SU-DHL-6 (cell line): ENCODE data around the gene SIGLEC14.

Experiments used
- EZH2phosphoT487 ChIP-seq: fragments of 200-600 bp; sonication (generic), shearing (Covaris generic); conservative IDR thresholded peaks from 2 replicates; pipeline ENCODE4 v1.6.1; 2018; ENCODE audit warnings: mild to moderate bottlenecking, antibody characterized with exemption, low read length, moderate library complexity, mixed read lengths
- TF ChIP-seq, protein P1 (sequence below): fragments of 200-600 bp; sonication (generic); IDR thresholded peaks from one replicate; pipeline ENCODE4 v1.5.1; 2017; ENCODE audit warnings: antibody characterized with exemption, mild to moderate bottlenecking, low read length, moderate library complexity; ENCODE audit not compliant: insufficient read depth, poor library complexity, severe bottlenecking

- TF ChIP-seq, protein P1, sequence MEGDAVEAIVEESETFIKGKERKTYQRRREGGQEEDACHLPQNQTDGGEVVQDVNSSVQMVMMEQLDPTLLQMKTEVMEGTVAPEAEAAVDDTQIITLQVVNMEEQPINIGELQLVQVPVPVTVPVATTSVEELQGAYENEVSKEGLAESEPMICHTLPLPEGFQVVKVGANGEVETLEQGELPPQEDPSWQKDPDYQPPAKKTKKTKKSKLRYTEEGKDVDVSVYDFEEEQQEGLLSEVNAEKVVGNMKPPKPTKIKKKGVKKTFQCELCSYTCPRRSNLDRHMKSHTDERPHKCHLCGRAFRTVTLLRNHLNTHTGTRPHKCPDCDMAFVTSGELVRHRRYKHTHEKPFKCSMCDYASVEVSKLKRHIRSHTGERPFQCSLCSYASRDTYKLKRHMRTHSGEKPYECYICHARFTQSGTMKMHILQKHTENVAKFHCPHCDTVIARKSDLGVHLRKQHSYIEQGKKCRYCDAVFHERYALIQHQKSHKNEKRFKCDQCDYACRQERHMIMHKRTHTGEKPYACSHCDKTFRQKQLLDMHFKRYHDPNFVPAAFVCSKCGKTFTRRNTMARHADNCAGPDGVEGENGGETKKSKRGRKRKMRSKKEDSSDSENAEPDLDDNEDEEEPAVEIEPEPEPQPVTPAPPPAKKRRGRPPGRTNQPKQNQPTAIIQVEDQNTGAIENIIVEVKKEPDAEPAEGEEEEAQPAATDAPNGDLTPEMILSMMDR: no peak
- no peak for TF ChIP-seq EZH2phosphoT487
Observed at GRCh38 chr19:51664997-51665396, 18.4 kb upstream of the SIGLEC14 start.
